Kidney (tissue), 14 donors: ENCODE data around the gene SPTLC1. TPM values are rescaled to one million over a fixed set of nuclear protein-coding genes. Genes with fewer than 3 reads are reported as not detected.
"Not testable (repeated sequence)": the region's sequence is repeated elsewhere in the genome, so short reads cannot be mapped to it uniquely, and the experiment has no call there.

Experiments
- DNase-seq, 5 donors: peaks; one replicate each; pipeline ENCODE4 v3.0.0-alpha.2; 2013 to 2020
- FAIRE-seq: peaks from 2 replicates; lab custom pipeline; 2012; peaks lifted over from hg19 to GRCh38; lab: Jason Lieb, UNC
- H3K27ac ChIP-seq, 2 donors: one replicate each; pipeline ENCODE4 v1.7.0; 2013; ENCODE audit warnings: low read depth in 2 of 2, low read length in 2 of 2, inconsistent platforms in 1 of 2
- H3K27me3 ChIP-seq: one replicate; pipeline ENCODE4 v1.7.1; 2013; ENCODE audit warnings: low read length, inconsistent platforms; ENCODE audit not compliant: control insufficient read depth, insufficient read depth
- H3K36me3 ChIP-seq, 3 donors: one replicate each; pipeline versions ENCODE4 v1.7.0 to v1.7.1; 2013; ENCODE audit warnings: low read length in 3 of 3, control low read depth in 1 of 3, inconsistent platforms in 1 of 3; ENCODE audit not compliant: insufficient read depth in 3 of 3, control insufficient read depth in 2 of 3
- H3K4me1 ChIP-seq, 3 donors: one replicate each; pipeline versions ENCODE4 v1.7.0 to v1.7.1; 2013; ENCODE audit warnings: low read length in 3 of 3, inconsistent platforms in 1 of 3, low read depth in 1 of 3; ENCODE audit not compliant: control insufficient read depth in 2 of 3, insufficient read depth in 2 of 3
- H3K4me3 ChIP-seq, 3 donors: one replicate each; pipeline versions ENCODE4 v1.7.0 to v1.8.1; 2013; ENCODE audit warnings: low read length in 3 of 3, control low read depth in 1 of 3, inconsistent platforms in 1 of 3
- H3K9ac ChIP-seq, 3 donors: one replicate each; pipeline versions ENCODE4 v1.7.0 to v1.7.1; 2013; ENCODE audit warnings: low read length in 3 of 3, control low read depth in 1 of 3, inconsistent platforms in 1 of 3
- H3K9me3 ChIP-seq, 3 donors: one replicate each; pipeline versions ENCODE4 v1.7.0 to v1.7.1; 2013; ENCODE audit warnings: low read length in 3 of 3, control low read depth in 1 of 3, inconsistent platforms in 1 of 3; ENCODE audit not compliant: control insufficient read depth in 2 of 3, insufficient read depth in 1 of 3
- CTCF ChIP-seq: IDR thresholded peaks from 3 replicates; pipeline ENCODE4 v1.5.1; 2012; ENCODE audit warnings: mild to moderate bottlenecking, moderate library complexity, borderline replicate concordance; ENCODE audit not compliant: insufficient read depth; ENCODE audit errors: extremely low read depth
- intact Hi-C: fragments of 100-400 bp; cut with DNase I; formaldehyde crosslinking; loops from one replicate; pipeline ENCODE4 v1.11.1; 2022
- polyA plus RNA-seq: library from polyadenylated mRNA; stranded (reverse); fragments of 350-450 nt; fragmentation: Illumina TruSeq; extraction: RNeasy Lipid Tissue Mini Kit (QIAGEN cat#74804); gene quantifications from one replicate; pipeline ENCODE4 v1.2.3, GENCODE V29; 2014; ENCODE audit warnings: low read depth, low replicate concordance; ENCODE audit not compliant: insufficient read depth
- total RNA-seq: library from RNA; stranded (reverse); fragmentation: NEBNext Ultra II Directional; extraction: Animal tissue kit (Norgen Biotek cat#: 25700); gene quantifications from one replicate; pipeline ENCODE4 v1.2.1, GENCODE V29; 2021
- donor health status: control.
- donor health status: control.
- donor health status: control.
- donor health status: control.
- donor health status: control.
- donor health status: DM: yes; HTN: yes; CAD: no.
- donor health status: Normal renal cell carcinoma (clear cell type).

Gene SPTLC1
- total and polyA plus RNA-seq, 2 donors from 2014 or later: 29.4 to 72.2 TPM

GRCh38 chr9:92158097-92158601 lies 42.9 kb upstream of the SPTLC1 start:
- no peak for TF ChIP-seq CTCF
- Histone ChIP-seq H3K9me3 (no peaks in the 10 kb centered on the region), H3K36me3 (no peaks in the 10 kb centered on the region), H3K27ac (no peak overlapping the region), H3K27me3 (no peaks in the 10 kb centered on the region), H3K9ac (no peak overlapping the region), H3K4me3 (no peak overlapping the region), H3K4me1 (no peaks in the 10 kb centered on the region)
- no peak for DNase-seq
- intact Hi-C loops: no loop called here
- FAIRE-seq: no peak

GRCh38 chr9:92155736-92156135 lies 40.5 kb upstream of the SPTLC1 start:
- H3K27me3 ChIP-seq, H3K36me3 ChIP-seq, DNase-seq, intact Hi-C loops, H3K27ac ChIP-seq, H3K9me3 ChIP-seq, H3K4me3 ChIP-seq, H3K4me1 ChIP-seq, H3K9ac ChIP-seq, FAIRE-seq: not testable (repeated sequence)

GRCh38 chr9:92155221-92155620 lies 40.0 kb upstream of the SPTLC1 start:
- H3K9me3 ChIP-seq: no peaks in the 10 kb centered on the region
- TF ChIP-seq CTCF: no peak
- no peaks in the 10 kb centered on the region for H3K27me3 ChIP-seq
- H3K4me3 ChIP-seq: no peak overlapping the region
- DNase-seq (no peak), FAIRE-seq (no peak)
- intact Hi-C loops: no loop called here
- H3K36me3 ChIP-seq: no peaks in the 10 kb centered on the region
- H3K4me1 ChIP-seq: no peaks in the 10 kb centered on the region
- H3K9ac ChIP-seq: no peak overlapping the region
- no peak overlapping the region for H3K27ac ChIP-seq

GRCh38 chr9:92153466-92154415 lies 38.5 kb upstream of the SPTLC1 start:
- H3K9ac ChIP-seq, DNase-seq, H3K36me3 ChIP-seq, intact Hi-C loops, H3K4me1 ChIP-seq, FAIRE-seq, H3K4me3 ChIP-seq, H3K27ac ChIP-seq, H3K27me3 ChIP-seq, H3K9me3 ChIP-seq: not testable (repeated sequence)
